ENCODE results near the gene SPATA2.
"Not testable (repeated sequence)": the region's sequence is repeated elsewhere in the genome, so short reads cannot be mapped to it uniquely, and the experiment has no call there.

SPATA2 gene

DNA sequence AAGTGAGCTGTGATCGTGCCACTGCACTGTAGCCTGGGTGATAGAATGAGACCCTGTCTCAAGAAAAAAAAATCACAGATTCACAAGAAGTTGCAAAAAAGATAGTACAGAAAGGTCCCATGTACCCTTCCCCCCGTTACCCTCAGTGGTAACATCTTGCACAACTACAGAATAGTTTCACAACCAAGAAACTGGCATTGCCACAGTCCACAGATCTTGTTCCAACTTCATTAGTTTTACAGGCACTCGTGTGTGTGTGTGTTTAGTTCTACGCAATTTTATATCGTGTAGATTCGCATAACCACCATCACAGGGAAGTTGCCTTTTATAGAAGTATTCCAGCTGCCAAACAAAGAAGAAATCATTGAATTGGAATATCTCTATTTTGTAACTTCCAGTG lies 19.1 kb downstream of the SPATA2 start:
- H3K9me3 ChIP-seq (ENCODE audit: control insufficient read depth, insufficient read depth, low read length) = no peaks in the 10 kb centered on the region
- H3K36me3 ChIP-seq (ENCODE audit: control insufficient read depth, insufficient read depth, low read length) = no peaks in the 10 kb centered on the region
- H3K9ac ChIP-seq (ENCODE audit: low read depth, low read length) = no peak overlapping the region
- peaks cover 3% of the 10 kb centered on the region for H3K4me1 ChIP-seq (ENCODE audit: control insufficient read depth, insufficient read depth, low read length)
- no peak overlapping the region for H3K27ac ChIP-seq (ENCODE audit: low read depth, low read length)
- H3K27me3 ChIP-seq (ENCODE audit: control insufficient read depth, insufficient read depth, low read length) = no peaks in the 10 kb centered on the region
- H3K4me3 ChIP-seq (ENCODE audit: low read depth, low read length) = no peak overlapping the region

DNA sequence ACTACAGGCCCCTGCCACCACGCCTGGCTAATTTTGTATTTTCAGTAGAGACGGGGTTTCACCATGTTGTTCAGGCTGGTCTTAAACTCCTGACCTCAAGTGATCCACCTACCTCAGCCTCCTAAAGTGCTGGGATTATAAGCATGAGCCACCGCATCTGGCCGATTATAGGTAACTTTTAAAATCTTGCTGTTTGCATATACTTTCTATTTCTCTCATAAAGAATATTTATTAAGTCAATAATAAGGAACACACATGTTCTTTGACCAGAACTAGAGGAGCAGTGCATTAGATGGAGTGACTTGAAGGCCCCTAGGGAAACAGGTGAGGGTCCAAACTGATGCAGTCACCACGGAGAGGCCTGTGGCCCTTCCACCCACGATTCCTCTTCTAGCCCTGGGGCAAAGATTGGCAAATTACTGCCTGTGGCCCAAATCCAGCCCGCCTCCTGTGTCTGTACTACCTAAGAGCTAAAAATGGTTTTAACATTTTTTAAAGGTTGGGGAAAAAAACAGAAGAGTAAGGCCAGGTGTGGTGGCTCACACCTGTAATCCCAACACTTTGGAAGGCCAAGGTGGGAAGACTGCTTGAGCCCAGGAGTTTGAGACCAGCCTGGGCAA lies 19.7 kb downstream of the SPATA2 start:
- not testable (repeated sequence) for H3K4me1 ChIP-seq (ENCODE audit: control insufficient read depth, insufficient read depth, low read length); H3K9ac ChIP-seq (ENCODE audit: low read depth, low read length); H3K9me3 ChIP-seq (ENCODE audit: control insufficient read depth, insufficient read depth, low read length); H3K4me3 ChIP-seq (ENCODE audit: low read depth, low read length); H3K27ac ChIP-seq (ENCODE audit: low read depth, low read length); H3K27me3 ChIP-seq (ENCODE audit: control insufficient read depth, insufficient read depth, low read length); H3K36me3 ChIP-seq (ENCODE audit: control insufficient read depth, insufficient read depth, low read length)

DNA sequence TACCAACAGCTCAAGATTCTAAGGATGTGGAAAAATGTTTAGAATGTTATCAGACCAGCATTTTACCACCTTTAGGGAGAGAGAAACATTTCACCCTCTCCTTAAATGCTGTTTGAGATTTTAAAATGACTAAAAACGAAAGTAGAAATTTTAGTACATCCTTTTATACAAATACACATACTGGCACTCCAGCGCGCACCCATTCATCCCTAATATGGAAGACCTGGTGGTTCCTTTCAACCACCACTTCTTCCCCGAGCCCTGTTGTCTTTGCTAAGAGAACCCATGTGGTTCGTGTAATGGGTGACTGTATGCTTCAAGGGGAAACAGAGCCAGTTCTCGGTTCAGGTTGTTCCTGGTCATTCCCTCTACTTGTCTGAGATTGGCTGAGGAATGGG lies 21.3 kb downstream of the SPATA2 start:
- H3K4me1 ChIP-seq (ENCODE audit: control insufficient read depth, insufficient read depth, low read length) = peaks cover 11% of the 10 kb centered on the region
- H3K9me3 ChIP-seq (ENCODE audit: control insufficient read depth, insufficient read depth, low read length) = no peaks in the 10 kb centered on the region
- no peak overlapping the region for H3K9ac ChIP-seq (ENCODE audit: low read depth, low read length)
- no peaks in the 10 kb centered on the region for H3K36me3 ChIP-seq (ENCODE audit: control insufficient read depth, insufficient read depth, low read length)
- H3K27ac ChIP-seq (ENCODE audit: low read depth, low read length) = no peak overlapping the region
- no peaks in the 10 kb centered on the region for H3K27me3 ChIP-seq (ENCODE audit: control insufficient read depth, insufficient read depth, low read length)
- H3K4me3 ChIP-seq (ENCODE audit: low read depth, low read length) = no peak overlapping the region

DNA sequence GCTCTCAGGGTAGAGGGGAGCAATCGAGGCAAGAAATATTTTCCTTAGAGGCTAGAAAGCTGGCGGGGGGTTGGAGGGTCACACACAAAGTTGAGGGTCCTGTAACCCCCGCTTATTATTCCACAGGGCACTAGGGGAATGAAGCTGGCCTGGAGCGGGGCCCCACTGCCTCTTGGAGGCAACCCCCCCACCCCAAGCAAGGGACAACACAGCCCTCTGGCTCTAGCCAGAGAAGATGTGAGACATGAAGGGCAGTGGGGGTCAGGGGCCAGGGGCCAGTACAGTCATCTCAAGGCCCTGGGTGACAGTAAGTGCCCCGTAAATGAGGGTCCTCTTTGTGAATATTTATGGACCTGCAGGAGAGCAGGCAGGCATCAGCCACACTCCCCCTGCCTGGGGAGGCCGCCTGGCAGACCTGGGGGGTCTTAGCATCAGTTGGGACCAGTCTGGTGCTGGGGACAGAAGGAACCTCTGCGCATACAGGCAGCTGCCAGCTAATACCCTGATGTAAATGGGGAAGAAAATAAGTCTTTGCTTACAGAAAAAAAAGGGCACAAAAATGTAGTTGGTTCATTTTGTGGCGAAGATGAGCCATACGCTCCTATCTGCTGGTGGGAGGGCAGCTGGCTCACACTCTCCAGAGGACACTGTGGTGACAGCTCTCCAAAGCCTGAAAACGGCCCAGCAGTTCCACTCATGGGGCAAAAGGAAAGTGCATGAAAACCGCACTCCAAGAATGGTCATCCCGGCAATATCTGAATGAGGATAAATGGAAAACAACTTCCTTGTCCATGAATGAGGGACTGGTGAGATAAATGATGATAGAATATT lies 21.9 kb downstream of the SPATA2 start:
- no peaks in the 10 kb centered on the region for H3K36me3 ChIP-seq (ENCODE audit: control insufficient read depth, insufficient read depth, low read length)
- no peak overlapping the region for H3K9ac ChIP-seq (ENCODE audit: low read depth, low read length)
- no peaks in the 10 kb centered on the region for H3K27me3 ChIP-seq (ENCODE audit: control insufficient read depth, insufficient read depth, low read length)
- H3K4me1 ChIP-seq (ENCODE audit: control insufficient read depth, insufficient read depth, low read length) = peaks cover 16% of the 10 kb centered on the region
- no peaks in the 10 kb centered on the region for H3K9me3 ChIP-seq (ENCODE audit: control insufficient read depth, insufficient read depth, low read length)
- no peak overlapping the region for H3K27ac ChIP-seq (ENCODE audit: low read depth, low read length)
- no peak overlapping the region for H3K4me3 ChIP-seq (ENCODE audit: low read depth, low read length)

DNA sequence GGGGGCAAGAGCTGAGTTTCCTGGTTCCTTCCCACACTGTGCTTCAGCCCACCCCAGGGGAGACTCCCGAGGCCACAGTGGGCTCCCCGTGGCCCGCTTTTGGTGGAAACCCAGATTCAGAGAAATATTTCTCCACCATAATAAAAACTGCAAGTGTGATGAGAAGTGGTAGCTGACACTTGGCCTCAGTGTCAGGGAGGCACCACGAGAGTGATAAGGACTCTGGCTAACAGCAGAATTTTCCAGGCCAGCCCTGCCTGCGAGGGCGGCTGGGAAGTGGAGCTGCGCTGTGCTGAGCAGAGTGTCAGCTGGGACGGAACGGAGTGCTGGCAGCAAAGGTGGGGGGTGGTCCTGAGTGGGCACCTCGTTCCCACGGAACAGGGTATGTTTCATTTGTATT lies 22.5 kb downstream of the SPATA2 start:
- H3K27me3 ChIP-seq (ENCODE audit: control insufficient read depth, insufficient read depth, low read length) = no peaks in the 10 kb centered on the region
- no peak overlapping the region for H3K9ac ChIP-seq (ENCODE audit: low read depth, low read length)
- no peak overlapping the region for H3K4me3 ChIP-seq (ENCODE audit: low read depth, low read length)
- peaks cover 19% of the 10 kb centered on the region for H3K4me1 ChIP-seq (ENCODE audit: control insufficient read depth, insufficient read depth, low read length)
- no peaks in the 10 kb centered on the region for H3K36me3 ChIP-seq (ENCODE audit: control insufficient read depth, insufficient read depth, low read length)
- no peaks in the 10 kb centered on the region for H3K9me3 ChIP-seq (ENCODE audit: control insufficient read depth, insufficient read depth, low read length)
- no peak overlapping the region for H3K27ac ChIP-seq (ENCODE audit: low read depth, low read length)

DNA sequence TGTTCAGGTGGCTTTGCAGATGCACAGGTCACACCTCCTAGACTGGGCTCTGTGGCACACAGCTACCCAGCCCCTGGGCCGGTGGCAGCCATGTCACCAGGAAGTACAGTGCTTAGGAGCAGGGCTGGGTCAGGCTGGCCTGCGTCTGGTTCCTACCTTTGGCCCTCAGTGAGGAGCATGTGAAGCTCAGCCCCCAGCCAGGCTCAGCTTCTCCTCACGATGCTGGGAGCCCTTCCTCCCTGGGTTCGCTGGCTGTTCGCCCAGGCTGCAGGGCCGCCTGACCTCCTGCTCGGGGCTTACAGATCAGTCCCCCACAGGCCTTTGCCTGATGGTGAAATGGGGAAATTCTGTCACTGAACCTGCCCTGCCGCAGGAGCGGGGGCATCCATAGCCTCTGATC lies 23.1 kb downstream of the SPATA2 start:
- Histone ChIP-seq H3K27ac (ENCODE audit: low read depth, low read length) (no peak overlapping the region), H3K4me3 (ENCODE audit: low read depth, low read length) (no peak overlapping the region), H3K27me3 (ENCODE audit: control insufficient read depth, insufficient read depth, low read length) (no peaks in the 10 kb centered on the region), H3K4me1 (ENCODE audit: control insufficient read depth, insufficient read depth, low read length) (peaks cover 19% of the 10 kb centered on the region), H3K9me3 (ENCODE audit: control insufficient read depth, insufficient read depth, low read length) (no peaks in the 10 kb centered on the region), H3K9ac (ENCODE audit: low read depth, low read length) (no peak overlapping the region), H3K36me3 (ENCODE audit: control insufficient read depth, insufficient read depth, low read length) (no peaks in the 10 kb centered on the region)

DNA sequence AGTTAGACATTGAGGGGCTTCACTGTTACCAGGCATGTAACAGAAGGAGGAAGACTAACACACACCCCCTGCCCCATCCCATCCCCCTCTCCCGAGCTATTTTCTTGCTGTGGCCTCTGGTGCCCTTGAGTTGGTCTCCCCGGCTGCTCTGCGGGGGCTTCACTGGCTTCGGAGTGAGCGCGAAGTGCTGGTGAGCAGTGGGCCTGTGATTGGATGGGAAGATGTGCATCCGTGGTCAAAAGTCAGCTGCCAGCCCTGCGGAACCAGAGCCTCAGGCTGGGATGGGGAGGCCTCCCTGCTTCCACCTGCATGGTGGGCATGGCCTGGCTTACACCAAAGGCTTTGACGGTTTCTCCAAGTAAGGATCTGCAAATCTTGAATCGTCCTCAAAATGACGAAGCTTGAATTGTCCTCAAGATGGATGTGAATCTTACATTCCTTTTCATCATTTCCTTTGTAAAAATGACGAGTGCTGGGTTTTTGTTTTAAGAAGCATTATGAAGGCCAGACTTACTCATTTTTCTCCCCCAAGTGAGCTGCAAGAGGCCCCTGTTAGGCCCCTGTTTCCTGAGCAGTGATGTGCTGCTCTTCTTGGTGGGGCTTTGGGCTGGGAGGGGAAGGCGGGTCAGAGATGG lies 23.7 kb downstream of the SPATA2 start:
- no peaks in the 10 kb centered on the region for H3K36me3 ChIP-seq (ENCODE audit: control insufficient read depth, insufficient read depth, low read length)
- no peak overlapping the region for H3K4me3 ChIP-seq (ENCODE audit: low read depth, low read length)
- no peaks in the 10 kb centered on the region for H3K9me3 ChIP-seq (ENCODE audit: control insufficient read depth, insufficient read depth, low read length)
- H3K27ac ChIP-seq (ENCODE audit: low read depth, low read length) = no peak overlapping the region
- no peaks in the 10 kb centered on the region for H3K27me3 ChIP-seq (ENCODE audit: control insufficient read depth, insufficient read depth, low read length)
- no peak overlapping the region for H3K9ac ChIP-seq (ENCODE audit: low read depth, low read length)
- peaks cover 19% of the 10 kb centered on the region for H3K4me1 ChIP-seq (ENCODE audit: control insufficient read depth, insufficient read depth, low read length)

DNA sequence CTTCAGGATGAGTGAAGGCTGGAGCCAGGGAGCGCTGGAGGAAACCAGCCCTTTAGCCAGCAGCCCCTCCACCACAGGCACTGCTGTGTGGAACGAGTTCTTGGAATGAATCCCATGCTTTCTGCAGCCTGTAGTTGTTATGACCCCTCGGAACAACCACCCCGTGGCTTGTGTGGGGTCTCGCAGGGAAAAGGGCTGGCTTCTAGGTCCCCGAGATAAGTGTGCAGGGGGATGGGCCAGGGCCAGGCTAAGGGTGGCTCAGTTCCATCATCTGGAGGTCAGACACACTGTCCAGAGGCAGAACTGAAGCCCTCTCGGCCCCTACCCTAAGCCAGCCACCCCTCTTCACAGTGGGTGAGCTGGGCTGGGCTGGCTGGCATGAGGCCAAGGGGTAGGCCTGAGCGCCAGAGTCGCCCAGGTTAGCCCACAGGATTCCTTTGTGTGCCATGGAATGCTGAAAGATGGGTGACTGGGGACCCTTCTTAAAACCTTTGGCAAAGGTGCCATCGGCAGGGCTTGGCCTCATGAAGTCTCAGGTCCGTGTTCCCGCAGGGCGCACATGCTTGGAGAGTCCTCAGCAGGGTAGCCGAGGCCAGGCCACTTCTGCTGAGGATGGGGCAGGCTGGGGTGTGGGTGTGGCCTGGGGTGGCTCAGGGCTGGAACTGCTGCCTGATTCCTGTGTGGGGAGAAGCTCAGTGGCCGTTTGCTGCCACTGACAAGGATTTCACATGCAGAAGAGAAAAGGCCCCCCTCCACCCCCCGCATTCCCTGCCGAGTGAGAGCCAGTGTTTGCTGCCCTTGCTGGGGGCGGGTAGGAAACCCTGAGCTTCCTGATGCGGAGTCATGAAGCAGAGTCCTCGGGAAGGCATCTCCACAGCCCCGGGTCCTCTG lies 24.6 kb downstream of the SPATA2 start:
- no peak overlapping the region for H3K9ac ChIP-seq (ENCODE audit: low read depth, low read length)
- peaks cover 24% of the 10 kb centered on the region for H3K4me1 ChIP-seq (ENCODE audit: control insufficient read depth, insufficient read depth, low read length)
- H3K27ac ChIP-seq (ENCODE audit: low read depth, low read length) = no peak overlapping the region
- H3K27me3 ChIP-seq (ENCODE audit: control insufficient read depth, insufficient read depth, low read length) = no peaks in the 10 kb centered on the region
- H3K36me3 ChIP-seq (ENCODE audit: control insufficient read depth, insufficient read depth, low read length) = no peaks in the 10 kb centered on the region
- H3K9me3 ChIP-seq (ENCODE audit: control insufficient read depth, insufficient read depth, low read length) = no peaks in the 10 kb centered on the region
- no peak overlapping the region for H3K4me3 ChIP-seq (ENCODE audit: low read depth, low read length)

DNA sequence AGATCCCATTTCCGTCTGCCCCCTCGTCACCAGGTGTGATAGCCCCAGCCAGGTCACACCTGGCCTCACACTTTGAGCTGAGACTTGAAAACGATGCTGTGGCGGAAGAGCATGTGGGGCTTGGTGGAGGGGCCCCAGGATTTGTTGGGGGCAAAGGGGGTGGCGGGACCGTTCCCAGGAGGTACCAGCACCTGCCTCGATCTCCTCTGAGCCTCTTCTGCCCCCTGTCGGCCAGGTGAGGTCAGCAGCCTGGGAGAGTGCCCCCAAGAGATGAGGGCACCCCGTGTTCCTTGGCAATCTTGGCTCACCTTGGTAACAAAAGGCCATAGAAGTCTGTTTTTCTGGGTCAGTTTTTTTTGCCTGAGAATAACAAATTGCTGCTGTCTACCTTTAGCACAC lies 25.4 kb downstream of the SPATA2 start:
- Histone ChIP-seq H3K9ac (ENCODE audit: low read depth, low read length) (no peak overlapping the region), H3K36me3 (ENCODE audit: control insufficient read depth, insufficient read depth, low read length) (no peaks in the 10 kb centered on the region)

DNA sequence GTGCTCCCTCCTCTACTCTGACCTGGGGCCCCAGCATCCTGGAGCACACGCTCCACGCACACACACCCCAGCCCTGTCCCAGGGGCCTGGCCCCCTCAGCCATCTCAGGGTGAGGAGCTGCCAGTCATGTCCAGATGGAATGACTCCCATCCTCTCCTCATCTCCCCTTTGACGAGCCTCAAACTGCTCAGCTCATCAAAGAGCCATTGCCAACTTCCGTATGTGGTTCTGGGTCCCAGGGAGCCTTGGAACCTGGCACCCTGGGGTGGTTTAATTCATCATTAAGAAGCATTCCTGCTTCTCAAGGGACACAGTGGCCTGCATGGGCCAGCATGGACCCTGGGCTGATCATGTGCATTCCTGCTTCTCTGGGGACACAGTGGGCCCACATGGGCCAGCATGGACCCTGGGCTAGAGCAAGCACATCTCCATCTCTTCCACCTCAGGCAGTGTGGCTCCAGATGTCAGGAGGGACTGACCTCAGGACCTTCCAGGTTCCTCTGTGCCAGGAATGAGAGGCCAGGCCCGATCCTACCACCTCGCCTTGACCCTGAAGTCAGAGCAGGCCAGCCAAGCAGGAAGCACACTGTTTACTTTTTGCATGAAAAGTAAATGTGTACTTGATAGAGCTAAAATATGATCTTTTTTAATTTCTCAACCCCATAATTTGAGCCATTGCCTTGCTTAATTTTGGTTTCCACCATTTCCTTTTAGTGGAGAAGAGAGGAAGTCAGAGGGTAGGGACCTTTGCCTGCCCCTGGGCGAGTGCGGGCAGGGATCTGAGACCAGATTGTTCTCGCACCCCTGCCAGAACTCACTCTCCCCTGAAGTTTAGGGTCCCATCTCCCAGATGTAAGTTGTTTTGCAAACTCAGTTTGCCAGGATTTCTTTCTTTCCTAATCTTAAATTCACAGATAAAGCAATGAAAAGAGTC lies 26.1 kb downstream of the SPATA2 start:
- H3K27ac ChIP-seq (ENCODE audit: low read depth, low read length) = no peak overlapping the region
- H3K9me3 ChIP-seq (ENCODE audit: control insufficient read depth, insufficient read depth, low read length) = no peaks in the 10 kb centered on the region
- H3K9ac ChIP-seq (ENCODE audit: low read depth, low read length) = no peak overlapping the region
- H3K36me3 ChIP-seq (ENCODE audit: control insufficient read depth, insufficient read depth, low read length) = no peaks in the 10 kb centered on the region
- H3K4me1 ChIP-seq (ENCODE audit: control insufficient read depth, insufficient read depth, low read length) = peaks cover 24% of the 10 kb centered on the region
- no peak overlapping the region for H3K4me3 ChIP-seq (ENCODE audit: low read depth, low read length)
- H3K27me3 ChIP-seq (ENCODE audit: control insufficient read depth, insufficient read depth, low read length) = no peaks in the 10 kb centered on the region

More for the DNA sequence above, 25.4 kb downstream of the SPATA2 start:
- no peaks in the 10 kb centered on the region for H3K27me3 ChIP-seq (ENCODE audit: control insufficient read depth, insufficient read depth, low read length)
- H3K27ac ChIP-seq (ENCODE audit: low read depth, low read length) = no peak overlapping the region
- no peaks in the 10 kb centered on the region for H3K9me3 ChIP-seq (ENCODE audit: control insufficient read depth, insufficient read depth, low read length)
- peaks cover 24% of the 10 kb centered on the region for H3K4me1 ChIP-seq (ENCODE audit: control insufficient read depth, insufficient read depth, low read length)
- H3K4me3 ChIP-seq (ENCODE audit: low read depth, low read length) = no peak overlapping the region
